HCT116 (cell line): ENCODE results near the gene DSTYK. TPM values are rescaled to one million over a fixed set of nuclear protein-coding genes. Genes with fewer than 3 reads are reported as not detected.

Experiments used
- ATAC-seq: fragments of 200-7000 bp; cut with Tn5 transposase; 2 replicates; pipeline ENCODE4 v1.9.1; 2020; ENCODE audit warnings: mild to moderate bottlenecking, moderate library complexity
- BruUV-seq: library from RNA; stranded (reverse); fragments of 400-500 nt; replicated peaks from 2 replicates; lab custom pipeline; 2021; lab: Mats Ljungman, UMichigan
- CTCF ChIA-PET: fragments of 300-600 bp; sonication (Branson Sonifier 250); formaldehyde crosslinking; loops from one replicate; lab custom pipeline; 2021; ENCODE audit warnings: antibody characterized with exemption; lab: Charles Lee
- POLR2A ChIA-PET: fragments of 300-600, 350-600 bp; sonication (Branson Sonifier 250); formaldehyde crosslinking; loops from one replicate; lab custom pipeline; 2021; ENCODE audit warnings: antibody characterized with exemption; lab: Charles Lee
- RAD21 ChIA-PET, 2 experiments: fragments of 300-600 bp; sonication (Branson Sonifier 250); formaldehyde crosslinking; loops; one replicate each; lab custom pipeline; 2023; ENCODE audit warnings: low total read pairs in 2 of 2; ENCODE audit not compliant: uncharacterized antibody in 2 of 2, unreplicated experiment in 2 of 2, low non-redundant PET in 1 of 2; lab: Charles Lee
- DNase-seq: peaks from one replicate; pipeline ENCODE4 v3.0.0-alpha.2; 2010; ENCODE audit warnings: low read depth, low spot score
- H2AFZ ChIP-seq: fragments of 200-600 bp; shearing (Covaris generic), sonication (generic); 2 replicates; pipeline ENCODE4 v1.6.1; 2017; ENCODE audit warnings: low read depth, mixed run types, mixed read lengths, antibody characterized with exemption, low read length; ENCODE audit not compliant: poor library complexity, severe bottlenecking
- H3K27ac ChIP-seq: 2 replicates; pipeline ENCODE4 v1.5.1; 2012; ENCODE audit warnings: low read depth, low read length
- H3K27me3 ChIP-seq: fragments of 200-600 bp; sonication (generic); 2 replicates; pipeline ENCODE4 v1.6.1; 2016; ENCODE audit warnings: mixed run types, low read length, mixed read lengths; ENCODE audit not compliant: insufficient read depth
- H3K36me3 ChIP-seq, 2 experiments: fragments of 200-500 bp in 1 of 2; fragments of 200-600 bp in 1 of 2; sonication (Bioruptor generic) in 1 of 2; sonication (generic) in 1 of 2; 2 replicates each; pipeline versions ENCODE4 v1.5.1 to v1.6.1; 2014 to 2016; ENCODE audit warnings: low read length in 2 of 2, inconsistent platforms in 1 of 2, mixed read lengths in 1 of 2, mixed run types in 1 of 2; ENCODE audit not compliant: insufficient read depth in 2 of 2, control insufficient read depth in 1 of 2
- H3K4me1 ChIP-seq, 2 experiments: fragments of 200-600 bp in 1 of 2; sonication (generic) in 1 of 2; 2 replicates each; pipeline versions ENCODE4 v1.5.1 to v1.6.1; 2012 to 2017; ENCODE audit warnings: low read length in 2 of 2, inconsistent platforms in 1 of 2, mild to moderate bottlenecking in 1 of 2, mixed read lengths in 1 of 2, mixed run types in 1 of 2, moderate library complexity in 1 of 2; ENCODE audit not compliant: insufficient read depth in 2 of 2, control insufficient read depth in 1 of 2
- H3K4me2 ChIP-seq: fragments of 200-600 bp; sonication (generic); 2 replicates; pipeline ENCODE4 v1.6.1; 2017; ENCODE audit warnings: mixed run types, low read length, mixed read lengths
- H3K4me3 ChIP-seq, 2 experiments: fragments of 200-600 bp in 1 of 2; sonication (generic) in 1 of 2; replicated peaks in 1 of 2; 2 replicates each; pipeline ENCODE4 v1.5.1; 2011 to 2016; ENCODE audit warnings: low read length in 2 of 2, control low read depth in 1 of 2, low read depth in 1 of 2, mild to moderate bottlenecking in 1 of 2, mixed read lengths in 1 of 2, mixed run types in 1 of 2
- H3K79me2 ChIP-seq: fragments of 200-600 bp; sonication (generic); 2 replicates; pipeline ENCODE4 v1.6.1; 2017; ENCODE audit warnings: mild to moderate bottlenecking, mixed run types, low read length, moderate library complexity, mixed read lengths; ENCODE audit not compliant: insufficient read depth
- H3K9ac ChIP-seq: fragments of 200-600 bp; sonication (generic); 2 replicates; pipeline ENCODE4 v1.6.1; 2016; ENCODE audit warnings: low read length, mixed read lengths
- H3K9me2 ChIP-seq: fragments of 200-600 bp; sonication (generic), shearing (Covaris generic); 2 replicates; pipeline ENCODE4 v1.6.1; 2017; ENCODE audit warnings: mixed run types, mild to moderate bottlenecking, moderate library complexity; ENCODE audit not compliant: insufficient read depth
- H3K9me3 ChIP-seq, 2 experiments: fragments of 200-500 bp in 1 of 2; fragments of 200-600 bp in 1 of 2; sonication (Bioruptor generic) in 1 of 2; sonication (generic) in 1 of 2; 2 replicates each; pipeline ENCODE4 v1.6.1; 2014 to 2017; ENCODE audit warnings: low read length in 2 of 2, mixed read lengths in 2 of 2, inconsistent platforms in 1 of 2, low read depth in 1 of 2, mild to moderate bottlenecking in 1 of 2, mixed run types in 1 of 2, moderate library complexity in 1 of 2; ENCODE audit not compliant: control insufficient read depth in 1 of 2, insufficient read depth in 1 of 2
- H4K20me1 ChIP-seq: fragments of 200-600 bp; sonication (generic), shearing (Covaris generic); 2 replicates; pipeline ENCODE4 v1.6.1; 2017; ENCODE audit warnings: mixed run types, mild to moderate bottlenecking, moderate library complexity; ENCODE audit not compliant: insufficient read depth
- ATF3 ChIP-seq: IDR thresholded peaks from 2 replicates; pipeline ENCODE4 v1.6.1; 2012
- CEBPB ChIP-seq: IDR thresholded peaks from 2 replicates; pipeline ENCODE4 v1.6.1; 2012; ENCODE audit warnings: low read depth
- CTCF ChIP-seq, 3 experiments: fragments of 200-600 bp in 1 of 3; sonication (generic) in 1 of 3; IDR thresholded peaks in 2 of 3; conservative IDR thresholded peaks in 1 of 3; 2 replicates each; pipeline ENCODE4 v1.5.1; 2012 to 2017; ENCODE audit warnings: low read depth in 2 of 3, low read length in 2 of 3, antibody characterized with exemption in 1 of 3, borderline replicate concordance in 1 of 3, control low read depth in 1 of 3, mild to moderate bottlenecking in 1 of 3, mixed read lengths in 1 of 3, mixed run types in 1 of 3, moderate library complexity in 1 of 3; ENCODE audit not compliant: insufficient read depth in 1 of 3
- RAD21 ChIP-seq: IDR thresholded peaks from 2 replicates; pipeline ENCODE4 v1.6.1; 2012; ENCODE audit warnings: low read depth, mild to moderate bottlenecking
- YY1 ChIP-seq: IDR thresholded peaks from 2 replicates; pipeline ENCODE4 v1.6.1; 2011; ENCODE audit warnings: low read length, low read depth, moderate library complexity, mild to moderate bottlenecking; ENCODE audit not compliant: insufficient replicate concordance; ENCODE audit errors: extremely low read depth
- ZNF274 ChIP-seq: fragments of 200-500 bp; sonication (Bioruptor generic); IDR thresholded peaks from 2 replicates; pipeline ENCODE4 v1.6.1; 2014; ENCODE audit warnings: mild to moderate bottlenecking, low read depth, low read length, inconsistent platforms
- intact Hi-C: fragments of 100-400 bp; cut with micrococcal nuclease; formaldehyde crosslinking; loops from 2 replicates; pipeline ENCODE4 v1.10.0; 2022
- total RNA-seq: library from RNA; stranded (reverse); gene quantifications from one replicate; pipeline ENCODE4 v1.2.1, GENCODE V29; 2021; ENCODE audit not compliant: unreplicated experiment

Gene DSTYK
- total RNA-seq, 1 experiment from 2014 or later = 6.6 TPM

- intact Hi-C loops = loop anchor here (1.0 to 5.0 kb wide), 8 partner anchors 27 to 448 kb away; partner anchors contain the start of gene DSTYK
- TF ChIP-seq ATF3 = no peak
- peak; percentile 99 for TF ChIP-seq RAD21
- TF ChIP-seq CTCF (IDR thresholded peaks at IDR 0.05 in 2 of 3, conservative IDR thresholded peaks at IDR 0.05 in 1 of 3; ENCODE audit: borderline replicate concordance in 1 of 3, insufficient read depth in 1 of 3, low read depth in 2 of 3, low read length in 2 of 3) = peak; percentile 88 to 96 (median 95)
- peak; percentile 44 for TF ChIP-seq YY1
- no peak for TF ChIP-seq ZNF274
- TF ChIP-seq CEBPB = no peak
- Histone ChIP-seq H3K9me3 (no peaks in the 10 kb centered on the region), H3K79me2 (no peaks in the 10 kb centered on the region), H2AFZ (no peak overlapping the region), H3K9me2 (no peaks in the 10 kb centered on the region), H3K4me2 (0 out of 2 replicates have a peak overlapping the region, but pooled peaks have one; percentile 14), H3K9ac (no peak overlapping the region), H3K36me3 (no peaks in the 10 kb centered on the region), H3K27ac (no peak overlapping the region), H4K20me1 (no peaks in the 10 kb centered on the region), H3K27me3 (no peaks in the 10 kb centered on the region), H3K4me1 (peaks cover 17 to 36% of the 10 kb centered on the region in 2 experiments), H3K4me3 (no peak overlapping the region)
- DNase-seq (peak; percentile 69), ATAC-seq (peak; percentile 92)
- ChIA-PET POLR2A (interaction anchor here (1.9 kb wide), 1 partner anchor 15 kb away, joined by 5 read pairs; no protein-coding TSS in a partner anchor), RAD21 (interaction anchor here (0.6 to 2.6 kb wide), 13 partner anchors 15 to 280 kb away, joined by 3 to 20 read pairs (median 6); no protein-coding TSS in a partner anchor), CTCF (interaction anchor here (0.8 to 4.6 kb wide), 18 partner anchors 9 to 449 kb away, joined by 3 to 66 read pairs (median 6); partner anchors contain the start of genes RBBP5 and TMCC2)
- no TSS peak for BruUV-seq
Observed at GRCh38 chr1:205255941-205256780, 44.7 kb upstream of the DSTYK start.
